ENCODE data around the gene YDJC. TPM values are rescaled to one million over a fixed set of nuclear protein-coding genes. Genes with fewer than 3 reads are reported as not detected.

YDJC gene
- total and polyA plus RNA-seq, 2 experiments from 2014 or later, result 53.3 to 83.7 TPM

DNA sequence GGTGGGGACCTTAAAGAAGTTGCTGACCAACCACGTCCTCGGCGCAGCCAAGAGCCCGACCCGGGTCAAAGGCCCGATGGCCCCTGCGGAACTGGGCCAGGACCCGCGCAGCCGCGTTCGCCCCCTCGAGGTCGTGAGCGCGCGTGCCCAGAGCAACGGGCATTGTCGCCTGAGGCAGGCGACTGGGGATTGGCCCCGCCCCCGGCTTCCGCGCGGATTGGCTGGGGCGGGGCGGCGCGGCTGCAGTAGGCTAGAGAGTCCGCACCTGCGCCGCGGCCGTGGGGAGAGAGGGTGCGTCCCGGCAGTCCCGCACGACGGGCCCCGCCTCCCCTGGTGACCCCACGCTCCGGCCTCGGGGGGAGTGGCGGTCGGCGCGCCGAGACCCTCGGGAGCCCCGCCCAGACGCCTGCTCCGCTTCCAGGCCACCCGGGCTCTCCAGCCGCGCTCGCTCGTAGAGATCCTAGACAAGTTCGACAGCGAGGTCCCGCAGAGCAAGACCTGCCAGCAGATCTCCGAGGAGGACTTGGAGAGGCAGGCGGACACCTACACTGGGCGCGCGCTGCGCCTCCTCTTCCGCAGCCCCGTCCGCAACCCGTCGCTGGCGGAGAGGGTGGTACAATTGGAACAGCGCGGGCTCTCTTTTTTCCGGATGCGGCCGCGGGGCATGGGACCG is 27.7 kb upstream of the YDJC start:
- peaks cover 26% of the 10 kb centered on the region for H3K36me3 Mint-ChIP-seq (ENCODE audit: low read depth)

More for the DNA sequence above, 27.7 kb upstream of the YDJC start:
- peak overlapping the region; percentile 87 for H3K4me2 ChIP-seq
- DNase-seq (ENCODE audit: low spot score), result peak; percentile 86
- peak overlapping the region; percentile 66 for H2AFZ ChIP-seq
- no peaks in the 10 kb centered on the region for H3K9me2 ChIP-seq (ENCODE audit: insufficient read depth)
- H3K4me1 ChIP-seq (ENCODE audit: insufficient read depth), result peaks cover 16% of the 10 kb centered on the region
- H3K36me3 ChIP-seq (ENCODE audit: insufficient read depth), result peaks cover 13% of the 10 kb centered on the region; the same call in 1 of the 2 replicates
- Mint-ChIP-seq H3K4me3 (peak overlapping the region; percentile 85), H3K27ac (peak overlapping the region; percentile 74; the same call in 1 of the 2 replicates), H3K27me3 (ENCODE audit: insufficient read depth, low read depth, poor library complexity) (peaks cover 15% of the 10 kb centered on the region), H3K9me3 (no peaks in the 10 kb centered on the region), H3K4me1 (peaks cover 20% of the 10 kb centered on the region)
- H3K4me3 ChIP-seq, result peak overlapping the region; percentile 69
- ATAC-seq, result peak; percentile 73
- peaks cover 39% of the 10 kb centered on the region for H3F3A ChIP-seq (replicated peaks; ENCODE audit: low read depth)
- H3K79me2 ChIP-seq (replicated peaks; ENCODE audit: insufficient read depth), result peaks cover 5% of the 10 kb centered on the region
- H3K27me3 ChIP-seq (ENCODE audit: insufficient read depth), result no peaks in the 10 kb centered on the region
- H3K27ac ChIP-seq (ENCODE audit: low read depth), result peak overlapping the region; percentile 86; the same call in 1 of the 2 replicates
- no peak for TF ChIP-seq JUNB (IDR thresholded peaks at IDR 0.05; ENCODE audit: unreplicated experiment)
- no peak for TF ChIP-seq NANOG (IDR thresholded peaks at IDR 0.05; ENCODE audit: borderline replicate concordance)
- no peak for TF ChIP-seq ZNF114 (CRISPR knock-in tag; IDR thresholded peaks at IDR 0.05)
- TF ChIP-seq, protein P1, sequence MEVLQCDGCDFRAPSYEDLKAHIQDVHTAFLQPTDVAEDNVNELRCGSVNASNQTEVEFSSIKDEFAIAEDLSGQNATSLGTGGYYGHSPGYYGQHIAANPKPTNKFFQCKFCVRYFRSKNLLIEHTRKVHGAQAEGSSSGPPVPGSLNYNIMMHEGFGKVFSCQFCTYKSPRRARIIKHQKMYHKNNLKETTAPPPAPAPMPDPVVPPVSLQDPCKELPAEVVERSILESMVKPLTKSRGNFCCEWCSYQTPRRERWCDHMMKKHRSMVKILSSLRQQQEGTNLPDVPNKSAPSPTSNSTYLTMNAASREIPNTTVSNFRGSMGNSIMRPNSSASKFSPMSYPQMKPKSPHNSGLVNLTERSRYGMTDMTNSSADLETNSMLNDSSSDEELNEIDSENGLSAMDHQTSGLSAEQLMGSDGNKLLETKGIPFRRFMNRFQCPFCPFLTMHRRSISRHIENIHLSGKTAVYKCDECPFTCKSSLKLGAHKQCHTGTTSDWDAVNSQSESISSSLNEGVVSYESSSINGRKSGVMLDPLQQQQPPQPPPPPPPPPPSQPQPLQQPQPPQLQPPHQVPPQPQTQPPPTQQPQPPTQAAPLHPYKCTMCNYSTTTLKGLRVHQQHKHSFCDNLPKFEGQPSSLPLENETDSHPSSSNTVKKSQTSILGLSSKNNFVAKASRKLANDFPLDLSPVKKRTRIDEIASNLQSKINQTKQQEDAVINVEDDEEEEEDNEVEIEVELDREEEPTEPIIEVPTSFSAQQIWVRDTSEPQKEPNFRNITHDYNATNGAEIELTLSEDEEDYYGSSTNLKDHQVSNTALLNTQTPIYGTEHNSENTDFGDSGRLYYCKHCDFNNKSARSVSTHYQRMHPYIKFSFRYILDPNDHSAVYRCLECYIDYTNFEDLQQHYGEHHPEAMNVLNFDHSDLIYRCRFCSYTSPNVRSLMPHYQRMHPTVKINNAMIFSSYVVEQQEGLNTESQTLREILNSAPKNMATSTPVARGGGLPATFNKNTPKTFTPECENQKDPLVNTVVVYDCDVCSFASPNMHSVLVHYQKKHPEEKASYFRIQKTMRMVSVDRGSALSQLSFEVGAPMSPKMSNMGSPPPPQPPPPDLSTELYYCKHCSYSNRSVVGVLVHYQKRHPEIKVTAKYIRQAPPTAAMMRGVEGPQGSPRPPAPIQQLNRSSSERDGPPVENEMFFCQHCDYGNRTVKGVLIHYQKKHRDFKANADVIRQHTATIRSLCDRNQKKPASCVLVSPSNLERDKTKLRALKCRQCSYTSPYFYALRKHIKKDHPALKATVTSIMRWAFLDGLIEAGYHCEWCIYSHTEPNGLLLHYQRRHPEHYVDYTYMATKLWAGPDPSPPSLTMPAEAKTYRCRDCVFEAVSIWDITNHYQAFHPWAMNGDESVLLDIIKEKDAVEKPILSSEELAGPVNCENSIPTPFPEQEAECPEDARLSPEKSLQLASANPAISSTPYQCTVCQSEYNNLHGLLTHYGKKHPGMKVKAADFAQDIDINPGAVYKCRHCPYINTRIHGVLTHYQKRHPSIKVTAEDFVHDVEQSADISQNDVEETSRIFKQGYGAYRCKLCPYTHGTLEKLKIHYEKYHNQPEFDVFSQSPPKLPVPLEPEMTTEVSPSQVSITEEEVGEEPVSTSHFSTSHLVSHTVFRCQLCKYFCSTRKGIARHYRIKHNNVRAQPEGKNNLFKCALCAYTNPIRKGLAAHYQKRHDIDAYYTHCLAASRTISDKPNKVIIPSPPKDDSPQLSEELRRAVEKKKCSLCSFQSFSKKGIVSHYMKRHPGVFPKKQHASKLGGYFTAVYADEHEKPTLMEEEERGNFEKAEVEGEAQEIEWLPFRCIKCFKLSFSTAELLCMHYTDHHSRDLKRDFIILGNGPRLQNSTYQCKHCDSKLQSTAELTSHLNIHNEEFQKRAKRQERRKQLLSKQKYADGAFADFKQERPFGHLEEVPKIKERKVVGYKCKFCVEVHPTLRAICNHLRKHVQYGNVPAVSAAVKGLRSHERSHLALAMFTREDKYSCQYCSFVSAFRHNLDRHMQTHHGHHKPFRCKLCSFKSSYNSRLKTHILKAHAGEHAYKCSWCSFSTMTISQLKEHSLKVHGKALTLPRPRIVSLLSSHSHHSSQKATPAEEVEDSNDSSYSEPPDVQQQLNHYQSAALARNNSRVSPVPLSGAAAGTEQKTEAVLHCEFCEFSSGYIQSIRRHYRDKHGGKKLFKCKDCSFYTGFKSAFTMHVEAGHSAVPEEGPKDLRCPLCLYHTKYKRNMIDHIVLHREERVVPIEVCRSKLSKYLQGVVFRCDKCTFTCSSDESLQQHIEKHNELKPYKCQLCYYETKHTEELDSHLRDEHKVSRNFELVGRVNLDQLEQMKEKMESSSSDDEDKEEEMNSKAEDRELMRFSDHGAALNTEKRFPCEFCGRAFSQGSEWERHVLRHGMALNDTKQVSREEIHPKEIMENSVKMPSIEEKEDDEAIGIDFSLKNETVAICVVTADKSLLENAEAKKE (CRISPR knock-in tag; IDR thresholded peaks at IDR 0.05), result no peak
- TF ChIP-seq CREB1 (CRISPR knock-in tag; IDR thresholded peaks at IDR 0.05; ENCODE audit: low read depth), result no peak
- peak; percentile 74; the same call in 1 of the 2 replicates for TF ChIP-seq POLR2AphosphoS5 (IDR thresholded peaks at IDR 0.05; ENCODE audit: low read depth)
- no peak for TF ChIP-seq ZNF331 (CRISPR knock-in tag; IDR thresholded peaks at IDR 0.05; ENCODE audit: low read depth)
- TF ChIP-seq EZH2phosphoT487 (IDR thresholded peaks at IDR 0.05; ENCODE audit: unreplicated experiment), result no peak
- TF ChIP-seq, protein P2, sequence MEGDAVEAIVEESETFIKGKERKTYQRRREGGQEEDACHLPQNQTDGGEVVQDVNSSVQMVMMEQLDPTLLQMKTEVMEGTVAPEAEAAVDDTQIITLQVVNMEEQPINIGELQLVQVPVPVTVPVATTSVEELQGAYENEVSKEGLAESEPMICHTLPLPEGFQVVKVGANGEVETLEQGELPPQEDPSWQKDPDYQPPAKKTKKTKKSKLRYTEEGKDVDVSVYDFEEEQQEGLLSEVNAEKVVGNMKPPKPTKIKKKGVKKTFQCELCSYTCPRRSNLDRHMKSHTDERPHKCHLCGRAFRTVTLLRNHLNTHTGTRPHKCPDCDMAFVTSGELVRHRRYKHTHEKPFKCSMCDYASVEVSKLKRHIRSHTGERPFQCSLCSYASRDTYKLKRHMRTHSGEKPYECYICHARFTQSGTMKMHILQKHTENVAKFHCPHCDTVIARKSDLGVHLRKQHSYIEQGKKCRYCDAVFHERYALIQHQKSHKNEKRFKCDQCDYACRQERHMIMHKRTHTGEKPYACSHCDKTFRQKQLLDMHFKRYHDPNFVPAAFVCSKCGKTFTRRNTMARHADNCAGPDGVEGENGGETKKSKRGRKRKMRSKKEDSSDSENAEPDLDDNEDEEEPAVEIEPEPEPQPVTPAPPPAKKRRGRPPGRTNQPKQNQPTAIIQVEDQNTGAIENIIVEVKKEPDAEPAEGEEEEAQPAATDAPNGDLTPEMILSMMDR (conservative IDR thresholded peaks at IDR 0.05; ENCODE audit: low read depth in 2 of 2), result peak in 1 of 2 experiments; percentile 30; a peak in 3 of 4 replicates
- no peak for TF ChIP-seq STAT1 (IDR thresholded peaks at IDR 0.05; ENCODE audit: unreplicated experiment)
- H4K20me1 ChIP-seq (replicated peaks; ENCODE audit: insufficient read depth), result no peaks in the 10 kb centered on the region; the same call in 1 of the 2 replicates
